AG09309 (cell line): Measurements from ENCODE around the gene PCCA.
A peak's percentile ranks its signal among the peaks of the same experiment; 100 is the strongest.
"Not testable (repeated sequence)": the region's sequence is repeated elsewhere in the genome, so short reads cannot be mapped to it uniquely, and the experiment has no call there.

Experiments
- DNase-seq: peaks from one replicate; pipeline ENCODE4 v3.0.0-alpha.2; 2010; ENCODE audit warnings: low read depth
- H3K4me3 ChIP-seq: 2 replicates; pipeline ENCODE4 v1.5.1; 2011; ENCODE audit warnings: mild to moderate bottlenecking, low read depth, low read length, moderate library complexity; ENCODE audit not compliant: control insufficient read depth
- CTCF ChIP-seq: IDR thresholded peaks from 2 replicates; pipeline ENCODE4 v1.5.1; 2011; ENCODE audit warnings: mild to moderate bottlenecking, low read depth, low read length, inconsistent platforms; ENCODE audit not compliant: insufficient read depth, control insufficient read depth; ENCODE audit errors: missing control alignments

The PCCA gene

GRCh38 chr13:100088273-100088643 is 635 bp upstream of the PCCA start:
- H3K4me3 ChIP-seq = peak overlapping the region; percentile 89
- no peak for TF ChIP-seq CTCF
- no peak for DNase-seq

- no peak for TF ChIP-seq CTCF
- peak overlapping the region; percentile 89 for H3K4me3 ChIP-seq
- no peak for DNase-seq
These were observed 656 bp downstream of the PCCA start for GRCh38 chr13:100089465-100090032.

GRCh38 chr13:100090861-100091260 is 2.0 kb downstream of the PCCA start:
- DNase-seq = no peak
- TF ChIP-seq CTCF = no peak
- no peak overlapping the region for H3K4me3 ChIP-seq

- no peak overlapping the region for H3K4me3 ChIP-seq
- TF ChIP-seq CTCF = no peak
- no peak for DNase-seq
These were observed 2.5 kb downstream of the PCCA start for GRCh38 chr13:100091391-100091790.

DNA sequence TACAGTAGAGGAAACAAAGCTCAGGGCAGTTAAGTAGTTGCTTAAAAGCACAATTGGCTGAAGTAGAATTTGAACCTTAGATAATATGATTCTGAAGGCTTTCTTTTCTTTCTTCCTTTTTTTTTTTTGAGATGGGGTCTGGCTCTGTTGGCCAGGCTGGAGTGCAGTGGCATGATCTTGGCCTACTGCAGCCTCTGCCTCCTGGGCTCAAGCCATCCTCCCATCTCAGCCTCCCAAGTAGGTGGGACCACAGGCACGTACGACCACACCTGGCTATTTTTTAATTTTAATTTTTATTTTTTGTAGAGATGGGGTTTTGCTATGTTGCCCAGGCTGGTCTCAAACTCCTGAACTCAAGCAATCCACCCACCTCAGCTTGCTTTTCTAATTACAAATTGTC is 3.4 kb downstream of the PCCA start:
- not testable (repeated sequence) for DNase-seq, H3K4me3 ChIP-seq

GRCh38 chr13:100095498-100095897 is 6.6 kb downstream of the PCCA start:
- no peak overlapping the region for H3K4me3 ChIP-seq
- TF ChIP-seq CTCF = no peak
- no peak for DNase-seq

DNA sequence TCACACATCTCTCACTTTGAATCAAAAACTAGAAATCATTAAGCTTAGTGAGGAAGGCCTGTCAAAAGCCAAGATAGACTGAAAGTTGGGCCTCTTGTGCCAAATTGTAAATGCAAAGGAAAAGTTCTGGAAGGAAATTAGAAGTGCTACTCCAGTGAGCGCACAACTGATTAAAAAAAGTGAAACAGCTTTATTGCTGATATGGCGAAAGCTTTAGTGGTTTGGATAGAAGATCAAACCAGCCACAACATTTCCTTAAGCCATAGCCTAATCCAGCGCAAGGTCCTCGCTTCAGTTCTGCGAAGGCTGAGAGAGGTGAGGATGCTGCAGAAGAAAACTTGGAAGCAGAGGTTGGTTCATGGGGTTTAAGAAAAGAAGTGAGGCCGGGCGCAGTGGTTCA is 7.6 kb downstream of the PCCA start:
- DNase-seq = no peak
- TF ChIP-seq CTCF = no peak
- no peak overlapping the region for H3K4me3 ChIP-seq

- DNase-seq = no peak
- TF ChIP-seq CTCF = no peak
- H3K4me3 ChIP-seq = no peak overlapping the region
These were observed 8.9 kb downstream of the PCCA start for GRCh38 chr13:100097821-100098220.
